Astrocyte (in vitro differentiated cells and primary cell): ENCODE data around the gene MTUS2. TPM values are rescaled to one million over a fixed set of nuclear protein-coding genes. Genes with fewer than 3 reads are reported as not detected.
A peak's percentile ranks its signal among the peaks of the same experiment; 100 is the strongest.

ENCODE experiments used
- DNase-seq: peaks from one replicate; pipeline ENCODE4 v3.0.0-alpha.2; 2010; ENCODE audit warnings: low read depth
- FAIRE-seq: peaks from 2 replicates; lab custom pipeline; 2011; peaks lifted over from hg19 to GRCh38; lab: Jason Lieb, UNC
- H2AFZ ChIP-seq: 2 replicates; pipeline ENCODE4 v1.6.0; 2012; ENCODE audit warnings: low read depth, low read length, inconsistent platforms
- H3K27ac ChIP-seq: 2 replicates; pipeline ENCODE4 v1.5.1; 2011; ENCODE audit warnings: low read depth, low read length, inconsistent platforms
- H3K27me3 ChIP-seq: 2 replicates; pipeline ENCODE4 v1.6.0; 2011; ENCODE audit warnings: low read length, inconsistent platforms; ENCODE audit not compliant: insufficient read depth
- H3K36me3 ChIP-seq: 2 replicates; pipeline ENCODE4 v1.5.1; 2011; ENCODE audit warnings: low read length, inconsistent platforms; ENCODE audit not compliant: insufficient read depth
- H3K4me1 ChIP-seq: 2 replicates; pipeline ENCODE4 v1.5.1; 2011; ENCODE audit warnings: low read length, inconsistent platforms; ENCODE audit not compliant: insufficient read depth
- H3K4me2 ChIP-seq: 2 replicates; pipeline ENCODE4 v1.6.0; 2012; ENCODE audit warnings: low read length, inconsistent platforms
- H3K4me3 ChIP-seq: 2 replicates; pipeline ENCODE4 v1.5.1; 2011; ENCODE audit warnings: low read depth, mild to moderate bottlenecking, low read length, inconsistent platforms; ENCODE audit not compliant: insufficient read depth
- H3K79me2 ChIP-seq: 2 replicates; pipeline ENCODE4 v1.6.0; 2012; ENCODE audit warnings: mild to moderate bottlenecking, low read length, inconsistent platforms; ENCODE audit not compliant: insufficient read depth
- H3K9ac ChIP-seq: 2 replicates; pipeline ENCODE4 v1.6.0; 2012; ENCODE audit warnings: mild to moderate bottlenecking, low read length, inconsistent platforms
- H3K9me3 ChIP-seq: 2 replicates; pipeline ENCODE4 v1.5.1; 2012; ENCODE audit warnings: low read depth, mild to moderate bottlenecking, low read length, inconsistent platforms; ENCODE audit not compliant: insufficient read depth
- H4K20me1 ChIP-seq: 2 replicates; pipeline ENCODE4 v1.6.0; 2012; ENCODE audit warnings: low read length, inconsistent platforms; ENCODE audit not compliant: insufficient read depth
- H3K27ac Mint-ChIP-seq: one replicate; pipeline ENCODE4 v1.8.0; 2021; ENCODE audit warnings: mild to moderate bottlenecking, mixed read lengths; ENCODE audit not compliant: unreplicated experiment
- H3K27me3 Mint-ChIP-seq: one replicate; pipeline ENCODE4 v1.8.0; 2021; ENCODE audit warnings: low read depth, mixed read lengths; ENCODE audit not compliant: unreplicated experiment
- H3K36me3 Mint-ChIP-seq: one replicate; pipeline ENCODE4 v1.8.0; 2021; ENCODE audit warnings: low read depth, mixed read lengths; ENCODE audit not compliant: unreplicated experiment
- H3K4me1 Mint-ChIP-seq: one replicate; pipeline ENCODE4 v1.8.0; 2021; ENCODE audit warnings: low read depth, mixed read lengths; ENCODE audit not compliant: unreplicated experiment
- H3K4me3 Mint-ChIP-seq: one replicate; pipeline ENCODE4 v1.8.0; 2021; ENCODE audit warnings: mild to moderate bottlenecking, moderate library complexity, mixed read lengths; ENCODE audit not compliant: unreplicated experiment
- H3K9me3 Mint-ChIP-seq: one replicate; pipeline ENCODE4 v1.8.0; 2021; ENCODE audit warnings: mild to moderate bottlenecking, mixed read lengths; ENCODE audit not compliant: unreplicated experiment
- EZH2 ChIP-seq: IDR thresholded peaks from 2 replicates; pipeline ENCODE4 v1.6.1; 2012; ENCODE audit warnings: mild to moderate bottlenecking, low read length, inconsistent platforms; ENCODE audit not compliant: insufficient read depth
- total RNA-seq: library from RNA; stranded (reverse); gene quantifications from 2 replicates; pipeline ENCODE4 v1.2.1, GENCODE V29; 2021
- TF ChIP-seq, protein P1 (sequence below): IDR thresholded peaks from 2 replicates; pipeline ENCODE4 v1.5.1; 2011; ENCODE audit warnings: low read depth, mild to moderate bottlenecking, inconsistent platforms, low read length, moderate library complexity; ENCODE audit not compliant: insufficient read depth

Gene MTUS2
- total RNA-seq, 1 donor from 2014 or later: 0.50 TPM

- Histone ChIP-seq H4K20me1 (no peaks in the 10 kb centered on the region), H3K79me2 (no peaks in the 10 kb centered on the region), H3K9ac (no peak overlapping the region), H3K4me1 (peaks cover 11% of the 10 kb centered on the region), H3K36me3 (no peaks in the 10 kb centered on the region), H3K27ac (no peak overlapping the region), H3K27me3 (peaks cover 7% of the 10 kb centered on the region), H3K4me2 (no peak overlapping the region), H3K9me3 (no peaks in the 10 kb centered on the region), H2AFZ (peak overlapping the region; percentile 37), H3K4me3 (no peak overlapping the region)
- Mint-ChIP-seq H3K4me1 (peaks cover 20% of the 10 kb centered on the region), H3K27me3 (peaks cover 4% of the 10 kb centered on the region), H3K4me3 (no peak overlapping the region), H3K27ac (no peak overlapping the region), H3K36me3 (peaks cover 2% of the 10 kb centered on the region), H3K9me3 (peaks cover 2% of the 10 kb centered on the region)
- FAIRE-seq (no peak), DNase-seq (no peak)
- TF ChIP-seq, protein P1, sequence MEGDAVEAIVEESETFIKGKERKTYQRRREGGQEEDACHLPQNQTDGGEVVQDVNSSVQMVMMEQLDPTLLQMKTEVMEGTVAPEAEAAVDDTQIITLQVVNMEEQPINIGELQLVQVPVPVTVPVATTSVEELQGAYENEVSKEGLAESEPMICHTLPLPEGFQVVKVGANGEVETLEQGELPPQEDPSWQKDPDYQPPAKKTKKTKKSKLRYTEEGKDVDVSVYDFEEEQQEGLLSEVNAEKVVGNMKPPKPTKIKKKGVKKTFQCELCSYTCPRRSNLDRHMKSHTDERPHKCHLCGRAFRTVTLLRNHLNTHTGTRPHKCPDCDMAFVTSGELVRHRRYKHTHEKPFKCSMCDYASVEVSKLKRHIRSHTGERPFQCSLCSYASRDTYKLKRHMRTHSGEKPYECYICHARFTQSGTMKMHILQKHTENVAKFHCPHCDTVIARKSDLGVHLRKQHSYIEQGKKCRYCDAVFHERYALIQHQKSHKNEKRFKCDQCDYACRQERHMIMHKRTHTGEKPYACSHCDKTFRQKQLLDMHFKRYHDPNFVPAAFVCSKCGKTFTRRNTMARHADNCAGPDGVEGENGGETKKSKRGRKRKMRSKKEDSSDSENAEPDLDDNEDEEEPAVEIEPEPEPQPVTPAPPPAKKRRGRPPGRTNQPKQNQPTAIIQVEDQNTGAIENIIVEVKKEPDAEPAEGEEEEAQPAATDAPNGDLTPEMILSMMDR: peak; percentile 17
- TF ChIP-seq EZH2: no peak
These were observed 634.9 kb downstream of the MTUS2 start for GRCh38 chr13:29454931-29455481.

DNA sequence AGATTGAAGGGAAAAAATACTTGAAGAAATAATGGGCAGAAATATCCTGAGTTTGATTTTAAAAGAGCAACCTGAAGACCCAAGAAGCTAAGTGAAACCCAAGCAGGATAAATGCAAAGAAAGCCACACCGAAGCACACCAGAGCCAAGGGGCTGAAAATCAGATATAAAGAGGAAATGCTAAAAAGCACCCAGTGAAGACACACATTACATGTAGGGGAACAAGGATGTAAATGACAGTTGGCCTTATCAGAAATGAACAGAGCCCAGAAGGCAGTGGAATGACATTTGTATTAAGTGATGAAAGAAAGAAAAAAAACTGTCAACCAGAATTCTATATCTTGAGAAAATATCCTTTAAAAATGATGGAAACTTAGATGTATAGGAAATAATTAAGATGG is 636.3 kb downstream of the MTUS2 start:
- no peak overlapping the region for H3K4me2 ChIP-seq
- peaks cover 2% of the 10 kb centered on the region for H3K36me3 Mint-ChIP-seq
- H3K27me3 Mint-ChIP-seq: peaks cover 4% of the 10 kb centered on the region
- H3K9me3 ChIP-seq: no peaks in the 10 kb centered on the region
- H3K36me3 ChIP-seq: no peaks in the 10 kb centered on the region
- DNase-seq (no peak), FAIRE-seq (no peak)
- no peak overlapping the region for H3K27ac ChIP-seq
- H3K79me2 ChIP-seq: no peaks in the 10 kb centered on the region
- H4K20me1 ChIP-seq: no peaks in the 10 kb centered on the region
- no peak overlapping the region for H3K4me3 ChIP-seq
- peaks cover 20% of the 10 kb centered on the region for H3K4me1 Mint-ChIP-seq
- peaks cover 11% of the 10 kb centered on the region for H3K4me1 ChIP-seq
- H3K27ac Mint-ChIP-seq: no peak overlapping the region
- H3K27me3 ChIP-seq: peaks cover 2% of the 10 kb centered on the region
- H3K9me3 Mint-ChIP-seq: peaks cover 2% of the 10 kb centered on the region
- TF ChIP-seq, protein P1: no peak
- no peak for TF ChIP-seq EZH2
- H3K4me3 Mint-ChIP-seq: no peak overlapping the region
- no peak overlapping the region for H3K9ac ChIP-seq
- H2AFZ ChIP-seq: no peak overlapping the region

- FAIRE-seq (peak; percentile 88), DNase-seq (peak; percentile 94)
- TF ChIP-seq, protein P1: no peak
- no peak for TF ChIP-seq EZH2
- Histone ChIP-seq H3K79me2 (no peaks in the 10 kb centered on the region), H3K27ac (no peak overlapping the region), H3K9me3 (no peaks in the 10 kb centered on the region), H3K9ac (no peak overlapping the region), H3K4me2 (peak overlapping the region; percentile 57), H3K4me1 (peaks cover 11% of the 10 kb centered on the region), H4K20me1 (no peaks in the 10 kb centered on the region), H3K27me3 (peaks cover 6% of the 10 kb centered on the region), H3K36me3 (no peaks in the 10 kb centered on the region), H2AFZ (no peak overlapping the region), H3K4me3 (no peak overlapping the region)
- Mint-ChIP-seq H3K36me3 (peaks cover 2% of the 10 kb centered on the region), H3K27ac (peak overlapping the region; percentile 29), H3K9me3 (peaks cover 2% of the 10 kb centered on the region), H3K4me3 (no peak overlapping the region), H3K4me1 (peaks cover 20% of the 10 kb centered on the region), H3K27me3 (peaks cover 4% of the 10 kb centered on the region)
These were observed 637.2 kb downstream of the MTUS2 start for GRCh38 chr13:29457299-29457698.
